ENCODE measurements around the gene TMEM117.
"Not testable (repeated sequence)": the region's sequence is repeated elsewhere in the genome, so short reads cannot be mapped to it uniquely, and the experiment has no call there.

TMEM117 gene

DNA sequence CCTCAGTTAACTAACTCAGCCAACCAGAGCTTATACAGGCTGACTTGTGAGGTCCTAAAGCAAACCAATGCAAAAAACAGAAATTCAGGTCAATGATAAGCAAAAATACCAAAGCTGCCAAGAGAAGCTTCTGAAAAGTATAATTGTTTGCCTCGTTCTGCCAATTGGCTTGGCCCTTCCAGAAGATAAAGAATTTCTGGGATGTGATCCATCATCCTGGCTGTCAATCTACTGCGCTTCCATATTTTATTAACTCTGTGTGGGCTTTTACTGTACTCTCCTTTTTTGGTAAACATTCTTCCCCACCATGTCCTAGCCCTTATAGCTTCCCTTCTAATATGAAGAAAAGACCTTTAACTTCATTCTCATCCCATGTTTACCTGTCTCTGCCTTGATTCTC, 387.9 kb downstream of the TMEM117 start:
- DNase-seq (ENCODE audit: low read depth) = no peak

DNA sequence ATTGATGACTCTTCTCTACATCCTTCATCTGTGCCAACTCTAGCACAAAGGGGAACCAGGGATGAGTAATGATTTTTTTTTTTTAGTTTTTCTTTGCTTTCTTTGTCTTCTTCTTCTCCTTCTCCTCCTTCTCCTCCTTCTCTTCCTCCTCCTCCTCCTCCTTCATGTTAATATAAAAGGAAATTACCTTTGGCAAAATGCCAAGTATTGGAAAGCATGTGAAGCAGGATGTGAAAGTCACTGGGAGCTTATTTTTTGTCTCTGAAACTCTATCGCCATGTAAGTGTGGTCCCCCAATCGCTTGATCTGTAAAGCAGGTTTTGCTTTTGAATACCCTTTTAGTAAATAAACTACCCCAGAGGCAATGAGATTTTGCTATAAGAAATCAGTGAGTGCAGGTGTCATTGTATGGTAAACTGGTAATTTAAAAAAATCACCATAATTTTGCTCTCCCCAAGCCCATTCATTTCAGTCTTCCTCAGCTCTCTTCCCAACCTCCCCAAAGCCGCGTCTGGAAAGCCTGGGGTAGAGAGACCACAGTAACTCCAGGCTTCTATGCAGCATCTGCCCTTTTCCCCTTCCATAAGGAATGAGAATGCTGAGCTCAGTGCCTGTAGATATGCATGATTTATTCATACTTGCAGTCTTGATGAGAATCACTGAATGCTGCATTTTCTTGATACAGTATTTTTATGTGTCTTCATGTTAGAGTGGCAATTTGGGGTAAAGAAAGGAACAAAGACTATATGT, 388.7 kb downstream of the TMEM117 start:
- DNase-seq (ENCODE audit: low read depth) = no peak

DNA sequence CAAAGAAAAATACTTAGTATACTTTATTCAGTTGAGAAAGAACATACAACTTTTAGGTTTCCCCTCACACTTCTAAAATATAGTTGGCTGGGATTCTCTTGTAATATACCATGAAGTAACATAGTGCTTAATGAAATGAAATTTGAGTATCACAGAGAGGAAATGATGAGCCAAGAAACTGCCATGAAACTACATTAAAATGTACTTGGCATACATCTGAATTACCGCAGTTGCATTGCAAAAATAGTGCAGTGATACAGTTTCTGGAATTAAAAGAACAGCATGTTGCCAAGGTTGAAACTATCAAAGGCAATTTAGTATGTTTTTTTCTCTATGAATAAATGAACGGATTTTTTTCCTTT, 389.2 kb downstream of the TMEM117 start:
- no peak for DNase-seq (ENCODE audit: low read depth)

DNA sequence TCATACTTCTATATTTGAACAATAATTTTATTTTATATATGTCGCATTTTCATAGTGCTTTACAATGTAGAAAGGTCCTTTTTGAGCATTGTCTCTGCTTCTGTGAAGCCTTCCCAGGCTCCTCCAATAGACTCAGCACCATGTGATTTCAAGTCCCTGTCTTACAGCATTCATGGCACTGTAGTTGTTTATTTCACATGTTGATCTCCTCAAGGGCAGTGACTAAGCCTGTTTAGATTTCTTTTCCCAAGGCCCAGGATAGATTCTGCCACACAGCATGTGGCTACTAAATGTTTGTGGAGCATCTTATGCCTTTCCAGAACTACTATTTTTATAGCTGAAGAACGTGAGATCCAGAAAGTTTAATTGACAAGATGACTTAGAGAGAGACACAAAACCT, 391.7 kb downstream of the TMEM117 start:
- no peak for DNase-seq (ENCODE audit: low read depth)

DNA sequence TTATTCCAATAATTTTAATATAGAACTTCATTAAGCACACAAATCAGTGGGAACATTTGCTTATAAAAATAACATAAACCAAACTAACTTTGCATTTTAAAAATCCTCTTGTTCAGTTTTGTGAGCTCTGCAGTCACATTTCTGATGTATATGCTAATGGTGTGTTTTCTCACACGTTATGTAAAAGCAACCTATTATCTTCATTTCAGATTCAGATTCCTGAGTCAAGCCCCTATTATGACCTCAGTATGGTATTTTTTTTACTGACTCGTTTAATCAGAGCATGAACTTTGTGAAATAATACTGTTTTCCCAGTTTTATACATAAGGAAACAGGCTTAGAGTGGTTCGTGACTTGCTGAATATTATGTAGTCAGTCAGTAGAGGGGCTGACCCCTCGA, 394.0 kb downstream of the TMEM117 start:
- DNase-seq (ENCODE audit: low read depth) = no peak

DNA sequence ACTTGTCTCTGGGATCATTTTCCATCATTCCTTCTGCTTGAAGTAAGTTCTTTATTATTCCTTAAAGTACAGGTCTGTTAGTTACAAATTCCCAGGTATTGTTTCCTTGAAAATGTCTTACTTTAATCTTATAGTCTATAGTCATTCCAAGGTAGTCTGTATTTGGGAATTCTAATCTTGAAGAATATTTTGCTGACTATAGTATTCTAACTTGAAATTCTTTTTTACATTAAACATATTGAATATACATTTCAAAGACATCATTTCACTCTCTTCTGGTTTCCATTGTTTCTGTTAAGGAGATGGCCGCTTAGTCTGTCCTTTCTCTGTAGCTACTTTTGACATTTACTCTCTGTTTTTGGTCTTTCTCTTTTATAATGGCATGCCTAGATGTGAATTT, 399.8 kb downstream of the TMEM117 start:
- no peak for DNase-seq (ENCODE audit: low read depth)

DNA sequence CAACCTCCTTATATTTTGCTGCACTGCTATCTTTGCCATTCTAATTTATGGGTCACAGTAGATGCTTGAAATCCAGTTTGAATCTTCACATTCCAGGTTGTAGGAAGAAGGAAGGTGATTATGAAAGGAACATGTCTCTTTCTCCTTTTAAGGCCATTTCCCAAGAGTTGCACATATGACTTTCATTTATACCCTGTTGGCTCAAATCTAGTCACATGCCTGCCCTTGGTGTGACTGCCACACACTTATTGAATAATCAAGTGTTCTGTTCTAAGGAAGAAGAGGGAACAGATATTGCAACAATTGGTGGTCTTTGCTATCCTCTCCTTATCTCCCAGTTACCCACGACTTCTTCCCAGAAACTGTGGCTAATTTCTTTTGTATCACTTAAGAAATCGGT, 404.3 kb downstream of the TMEM117 start:
- no peak for DNase-seq (ENCODE audit: low read depth)

DNA sequence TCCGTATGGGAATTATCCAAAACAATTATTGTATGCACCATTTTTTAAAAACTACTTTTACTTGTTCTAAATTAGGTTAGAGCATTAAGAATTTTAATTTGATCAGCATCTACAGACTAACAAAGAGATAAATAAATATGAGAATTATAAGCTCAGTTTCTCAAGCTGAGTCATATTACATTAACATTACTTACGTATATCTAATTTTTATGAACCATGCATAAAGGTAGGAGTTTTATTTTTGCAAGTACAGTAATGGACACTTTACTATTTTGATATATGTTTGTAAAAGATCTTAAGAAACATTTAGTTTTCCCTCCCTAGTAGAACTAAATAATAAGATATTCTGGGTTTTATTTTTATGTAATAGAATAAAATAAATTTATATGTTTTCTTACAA, 410.1 kb downstream of the TMEM117 start:
- no peak for DNase-seq (ENCODE audit: low read depth)

DNA sequence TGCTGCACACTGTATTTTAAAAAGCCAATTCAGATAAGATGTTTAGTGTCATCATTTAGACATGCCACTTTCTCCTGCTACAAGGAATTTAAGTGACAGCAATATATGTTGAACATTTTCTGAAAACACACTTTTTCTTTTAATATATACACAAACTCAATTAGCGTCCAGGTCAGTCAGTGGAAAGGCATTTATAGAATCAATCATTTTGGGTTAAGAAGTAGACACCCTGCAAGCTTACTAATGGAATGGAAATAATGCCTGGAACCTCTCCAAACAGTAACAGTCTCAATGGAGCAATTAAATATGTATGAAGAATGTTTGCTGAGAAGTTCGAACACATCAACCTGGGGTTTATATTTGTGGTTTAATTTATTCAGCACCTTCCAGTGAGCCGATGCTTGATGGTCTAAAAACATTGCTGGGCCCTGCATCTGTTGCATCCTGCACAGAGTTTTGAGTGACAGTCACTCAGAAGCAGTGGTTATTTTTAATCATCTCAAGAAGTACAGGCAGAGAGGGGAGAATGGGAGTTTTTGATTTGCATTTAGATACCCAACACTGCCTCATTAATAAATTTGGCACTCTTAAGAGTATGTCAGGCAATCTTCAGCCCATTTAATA, 410.7 kb downstream of the TMEM117 start:
- no peak for DNase-seq (ENCODE audit: low read depth)

DNA sequence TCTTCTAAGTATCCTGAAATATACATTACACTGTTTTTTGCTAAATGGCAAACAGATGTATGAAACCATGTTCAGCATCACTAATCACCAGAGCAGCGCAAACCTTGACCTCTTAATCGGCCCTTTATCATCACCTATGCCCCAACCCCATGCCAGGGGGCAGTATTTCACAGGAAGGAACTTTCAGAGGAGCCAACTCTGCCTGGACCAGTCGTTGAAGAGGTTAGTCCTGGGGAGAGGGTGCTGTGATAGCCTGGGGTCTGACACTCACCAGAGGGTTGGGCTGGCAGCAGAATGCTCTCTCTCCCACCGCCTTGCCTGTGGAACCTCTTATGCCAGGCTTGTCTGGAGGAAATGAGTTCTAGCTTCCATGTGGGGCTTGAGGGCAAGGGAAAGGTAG, 411.7 kb downstream of the TMEM117 start:
- no peak for DNase-seq (ENCODE audit: low read depth)

DNA sequence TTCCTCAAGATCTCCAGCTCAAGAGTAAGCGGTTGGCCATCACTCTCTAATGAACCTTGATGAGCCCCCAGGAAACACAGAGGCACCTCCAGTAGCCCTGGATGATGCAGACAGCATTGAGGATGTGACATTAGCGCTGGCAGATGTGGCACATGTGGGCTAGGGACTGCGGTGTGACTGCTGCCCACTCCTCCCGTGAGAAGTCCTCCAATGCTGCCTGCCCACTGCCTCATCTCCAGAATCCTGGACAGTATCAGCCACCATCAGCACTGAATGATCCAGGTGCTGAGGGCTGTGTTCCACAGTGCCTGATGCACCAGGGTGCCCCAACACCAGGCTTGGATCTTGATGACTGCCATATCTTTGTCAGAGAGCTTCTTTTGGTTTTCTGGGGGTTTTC, 412.6 kb downstream of the TMEM117 start:
- DNase-seq (ENCODE audit: low read depth) = no peak

DNA sequence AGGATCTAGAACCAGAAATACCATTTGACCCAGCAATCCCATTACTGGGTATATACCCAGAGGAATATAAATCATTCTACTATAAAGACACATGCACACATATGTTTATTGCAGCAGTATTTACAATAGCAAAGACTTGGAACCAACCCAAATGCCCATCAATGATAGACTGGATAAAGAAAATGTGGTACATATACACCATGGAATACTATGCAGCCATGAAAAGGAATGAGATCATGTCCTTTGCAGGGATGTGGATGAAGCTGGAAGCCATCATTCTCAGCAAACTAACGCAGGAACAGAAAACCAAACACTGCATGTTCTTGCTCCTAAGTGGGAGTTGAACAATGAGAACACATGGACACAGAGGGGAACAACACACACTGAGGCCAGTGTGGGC, 414.6 kb downstream of the TMEM117 start:
- not testable (repeated sequence) for DNase-seq (ENCODE audit: low read depth)

DNA sequence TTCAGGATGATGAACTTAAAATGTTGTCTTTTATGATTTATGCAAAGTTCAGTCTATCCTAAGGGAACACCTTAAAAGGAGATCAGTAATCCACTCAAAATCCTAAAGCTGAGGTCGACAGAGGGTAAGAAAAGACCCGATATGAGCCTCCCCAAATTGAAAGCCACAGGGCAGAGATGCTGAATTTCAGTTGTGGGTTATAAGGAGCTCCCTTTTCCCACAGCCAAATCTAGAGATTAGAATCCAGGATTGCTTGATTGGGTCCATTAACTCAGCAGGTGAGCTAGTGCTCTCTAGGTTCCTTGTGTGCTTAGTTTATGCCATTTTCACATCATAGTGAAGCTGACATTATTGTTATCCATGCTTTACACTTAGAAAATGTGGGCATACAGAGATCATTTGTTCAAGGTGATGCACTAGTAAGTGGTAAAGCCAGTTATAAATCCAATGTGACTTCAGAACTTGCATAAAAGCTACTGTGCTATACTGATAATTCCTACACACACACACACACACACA, 417.5 kb downstream of the TMEM117 start:
- DNase-seq (ENCODE audit: low read depth) = no peak

DNA sequence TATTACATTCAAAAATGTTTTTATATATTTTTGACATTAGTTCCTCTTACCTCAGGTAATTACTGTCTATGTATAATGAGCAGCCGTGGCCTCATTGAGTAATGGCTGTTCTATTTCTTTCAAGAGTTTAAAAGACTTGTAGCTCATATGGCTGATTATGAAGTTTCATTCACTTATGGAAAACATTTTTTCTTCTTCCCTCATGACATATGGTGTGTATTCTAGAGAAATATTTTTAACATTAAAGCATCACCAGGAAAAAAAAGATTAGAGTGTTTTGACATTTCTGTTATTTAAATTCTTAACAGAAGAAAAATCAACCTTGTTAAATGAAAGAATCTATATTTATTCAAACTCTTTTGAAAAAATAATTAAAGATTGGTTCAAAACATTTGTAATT, 422.4 kb downstream of the TMEM117 start:
- DNase-seq (ENCODE audit: low read depth) = no peak

DNA sequence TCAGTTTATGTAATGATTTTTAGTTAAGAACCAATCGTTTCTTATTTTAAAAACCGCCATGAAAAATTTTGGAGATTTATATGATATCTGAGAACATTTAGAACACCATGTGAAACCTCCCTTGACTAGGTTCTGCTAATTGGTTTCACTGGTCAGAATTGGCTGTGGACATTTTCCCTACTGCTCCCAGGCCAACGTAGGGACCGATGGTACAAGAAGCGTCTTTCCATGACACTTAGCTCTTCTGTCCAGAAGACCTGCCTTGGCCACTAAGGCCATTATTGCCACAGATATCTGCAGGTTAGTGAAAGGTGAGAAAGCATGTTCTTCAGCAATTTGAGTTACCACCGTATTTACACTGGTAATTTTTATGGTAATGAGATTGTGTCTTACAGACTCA, 424.0 kb downstream of the TMEM117 start:
- DNase-seq (ENCODE audit: low read depth) = no peak

DNA sequence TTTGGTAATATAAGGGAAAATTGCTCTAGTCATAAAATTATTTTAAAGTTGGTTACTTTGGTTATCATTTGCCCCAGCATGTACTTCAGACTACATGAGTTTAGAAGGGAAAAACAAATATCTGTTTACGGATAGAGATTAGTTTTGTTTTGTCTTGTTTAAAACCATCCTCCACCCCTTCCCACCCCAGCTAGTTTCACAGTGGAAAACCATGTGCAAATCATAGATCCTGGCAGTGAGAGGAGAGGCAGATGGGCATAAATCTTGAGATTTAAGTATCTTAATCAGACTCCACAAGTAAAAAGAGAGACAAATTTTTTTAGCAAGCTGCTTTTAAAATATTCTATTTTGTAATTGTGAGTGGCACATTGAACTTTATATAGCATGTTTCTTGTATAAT, 424.7 kb downstream of the TMEM117 start:
- DNase-seq (ENCODE audit: low read depth) = no peak

DNA sequence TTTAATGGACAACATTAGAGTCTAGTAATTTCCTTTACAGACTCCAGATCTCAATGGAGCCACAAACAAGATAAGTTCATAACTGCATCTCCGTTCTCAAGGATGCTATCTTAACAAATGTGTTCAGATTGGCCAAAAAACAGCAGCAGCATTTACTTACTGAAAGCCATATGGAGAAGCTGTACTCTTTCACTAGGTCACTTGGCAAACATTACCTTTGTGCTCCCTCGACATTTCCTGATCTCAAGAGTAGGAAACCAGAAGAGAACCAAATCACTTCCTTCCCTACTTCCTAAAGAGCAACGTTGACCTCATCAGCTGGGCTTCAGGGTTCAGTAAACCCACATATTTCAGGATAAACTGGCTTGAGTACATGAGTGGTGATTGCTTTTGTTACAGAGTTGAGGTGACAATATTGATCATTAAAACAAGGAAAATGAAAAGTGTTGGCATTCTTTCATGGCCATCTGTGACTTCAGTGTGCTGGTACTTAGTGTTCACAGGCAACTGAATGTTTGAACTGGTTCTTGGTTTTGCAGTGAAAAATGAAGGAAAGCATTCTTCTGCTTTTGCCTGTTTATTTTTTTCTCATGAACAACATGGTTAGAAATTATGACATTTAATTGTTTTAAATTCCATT, 449.6 kb downstream of the TMEM117 start:
- no peak for DNase-seq (ENCODE audit: low read depth)

DNA sequence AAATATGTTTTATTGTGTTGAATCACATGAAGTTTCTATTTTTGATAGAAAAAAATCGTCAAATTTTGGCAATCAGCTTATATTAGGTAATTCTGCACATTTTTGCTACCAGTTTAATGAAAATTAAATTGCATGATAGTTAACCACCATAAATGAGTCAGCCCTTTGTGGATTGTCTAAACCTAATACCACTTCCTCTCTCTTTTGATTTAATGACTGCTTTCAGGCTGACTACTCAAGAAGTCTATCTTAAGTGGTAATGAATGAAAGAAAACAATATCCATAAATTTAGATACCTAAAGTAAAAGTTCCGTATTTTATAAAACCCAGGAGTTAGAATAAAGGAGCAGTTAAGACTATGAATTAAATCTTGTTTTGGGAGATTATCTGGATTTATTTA, 450.5 kb downstream of the TMEM117 start:
- DNase-seq (ENCODE audit: low read depth) = no peak

DNA sequence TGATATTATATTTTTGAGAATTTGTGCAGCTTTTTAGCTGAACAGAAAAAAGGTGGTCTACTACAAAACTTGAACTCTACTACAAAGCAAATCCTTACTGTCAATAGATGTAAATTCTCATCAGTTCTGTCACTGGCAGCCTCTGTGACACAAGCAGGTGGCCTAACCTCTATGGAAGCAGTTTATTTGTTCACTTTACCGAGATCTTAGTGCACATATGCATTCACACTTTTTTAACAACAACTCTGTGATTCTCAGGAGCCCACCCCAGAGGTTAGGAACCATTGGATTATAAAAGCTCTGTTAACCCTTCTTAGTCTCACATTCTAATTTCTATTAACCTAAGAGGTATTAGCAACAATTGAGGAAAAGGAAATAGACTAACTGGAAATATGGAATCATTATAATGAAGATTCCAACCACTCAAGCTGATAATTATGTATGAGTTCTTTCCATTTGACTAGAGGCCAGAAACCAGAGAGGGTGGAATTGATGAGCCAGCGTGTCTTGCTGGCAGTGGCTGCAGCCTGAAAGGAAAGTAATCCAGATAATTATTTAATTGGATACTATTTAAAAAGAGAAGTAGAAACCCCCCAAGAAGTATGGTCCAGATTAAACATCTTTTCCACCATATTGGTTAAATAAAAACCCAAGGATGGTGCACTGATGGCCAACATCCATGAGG, 451.1 kb downstream of the TMEM117 start:
- DNase-seq (ENCODE audit: low read depth) = no peak

DNA sequence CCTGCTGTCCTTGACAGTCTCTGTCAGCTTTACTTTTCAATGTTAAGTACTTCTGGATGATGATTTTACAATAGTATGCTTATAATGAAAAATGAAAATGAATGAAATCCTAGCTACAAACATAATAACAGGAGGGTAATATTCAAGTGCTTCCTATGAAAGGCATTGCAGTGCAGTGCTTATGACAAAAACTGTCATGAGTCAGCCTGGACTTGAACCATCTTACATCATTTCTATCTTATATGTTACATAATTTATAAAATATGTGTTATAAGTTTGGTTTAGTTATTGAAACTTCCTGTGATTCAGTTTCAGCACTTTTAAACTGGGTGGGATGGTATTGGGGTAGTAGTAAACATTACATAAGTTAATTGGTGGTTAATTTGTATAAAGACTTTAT, 451.7 kb downstream of the TMEM117 start:
- no peak for DNase-seq (ENCODE audit: low read depth)

DNA sequence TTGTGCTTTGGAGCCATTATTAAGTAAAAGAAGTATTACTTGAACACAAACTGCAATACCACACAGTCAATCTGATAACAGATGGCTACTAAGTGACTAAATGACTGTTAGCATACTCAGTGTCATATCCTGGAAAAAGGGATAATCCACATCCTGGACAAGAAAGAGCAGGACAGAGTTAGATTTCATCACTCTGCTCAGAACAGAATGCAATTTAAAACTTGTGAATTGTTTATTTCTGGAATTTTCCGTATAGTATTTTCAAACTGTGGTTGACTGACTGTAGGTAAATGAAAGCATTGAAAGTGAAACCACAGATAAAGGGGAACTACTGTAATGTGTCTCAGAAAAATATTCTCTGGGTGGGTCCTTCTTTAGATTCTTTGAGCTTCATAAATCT, 458.8 kb downstream of the TMEM117 start:
- DNase-seq (ENCODE audit: low read depth) = no peak

DNA sequence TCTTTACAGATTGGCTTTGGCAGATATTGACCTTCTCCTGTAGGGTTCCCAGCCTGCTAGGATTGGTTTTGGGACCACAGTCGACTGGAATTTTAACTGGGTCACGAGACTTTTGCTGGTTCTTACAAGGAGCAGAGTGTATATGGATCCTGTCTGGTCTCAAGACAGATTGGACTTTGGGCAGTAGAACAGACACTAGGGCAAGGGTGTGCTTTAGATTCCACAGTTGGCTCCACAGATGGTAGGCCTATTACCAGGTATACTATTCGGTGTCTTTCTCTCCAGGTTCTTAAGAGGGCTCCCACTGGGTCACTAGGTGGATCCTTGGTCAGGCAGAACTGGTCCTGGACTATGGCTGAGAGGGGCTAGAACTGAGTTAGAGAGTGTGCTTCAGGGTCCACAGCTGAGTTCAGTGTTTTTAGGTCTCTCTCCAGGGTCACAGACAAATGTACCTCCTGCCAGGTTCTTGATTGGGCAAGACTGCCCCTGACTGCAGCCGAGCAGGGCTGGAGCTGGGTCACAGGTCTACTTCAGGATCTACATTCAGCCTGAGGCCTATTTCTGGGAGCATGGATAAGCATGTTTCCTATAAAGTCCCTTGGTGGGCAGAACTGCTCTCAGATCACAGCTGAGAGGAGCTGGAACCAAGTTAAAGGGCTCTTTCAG, 460.2 kb downstream of the TMEM117 start:
- DNase-seq (ENCODE audit: low read depth) = no peak
